Spleen (tissue), 11 donors: Measurements from ENCODE around the gene CSTB. TPM values are rescaled to one million over a fixed set of nuclear protein-coding genes. Genes with fewer than 3 reads are reported as not detected.

ENCODE experiments used
- DNase-seq: peaks from one replicate; pipeline ENCODE4 v3.0.0-alpha.2; 2020
- H3K27ac ChIP-seq, 8 donors: fragments of 200-600 bp; sonication (generic) in 7 of 8; 1 replicate in 4 of 8; 2 replicates in 4 of 8; pipeline versions ENCODE4 v1.5.0 to v1.8.0; 2016 to 2021; ENCODE audit warnings: inconsistent platforms in 4 of 8, mild to moderate bottlenecking in 4 of 8, moderate library complexity in 1 of 8
- H3K27me3 ChIP-seq, 7 donors: fragments of 200-600 bp; sonication (generic) in 6 of 7; replicated peaks in 1 of 7; 1 replicate in 4 of 7; 2 replicates in 3 of 7; pipeline versions ENCODE4 v1.5.0 to v1.8.0; 2016 to 2021; ENCODE audit warnings: inconsistent platforms in 3 of 7, mild to moderate bottlenecking in 1 of 7
- H3K36me3 ChIP-seq, 6 donors: fragments of 200-600 bp; sonication (generic) in 5 of 6; 1 replicate in 4 of 6; 2 replicates in 2 of 6; pipeline versions ENCODE4 v1.5.0 to v1.8.0; 2016 to 2021; ENCODE audit warnings: inconsistent platforms in 2 of 6
- H3K4me1 ChIP-seq, 6 donors: fragments of 200-600 bp; sonication (generic) in 5 of 6; 1 replicate in 3 of 6; 2 replicates in 3 of 6; pipeline versions ENCODE4 v1.5.0 to v1.8.0; 2016 to 2021; ENCODE audit warnings: inconsistent platforms in 3 of 6
- H3K4me3 ChIP-seq, 8 donors: fragments of 200-600 bp; sonication (generic) in 7 of 8; 1 replicate in 4 of 8; 2 replicates in 4 of 8; pipeline versions ENCODE4 v1.5.0 to v1.8.0; 2016 to 2021; ENCODE audit warnings: inconsistent platforms in 4 of 8, mild to moderate bottlenecking in 4 of 8, moderate library complexity in 2 of 8
- H3K9me3 ChIP-seq, 8 donors: fragments of 200-600 bp; sonication (generic) in 7 of 8; 1 replicate in 4 of 8; 2 replicates in 4 of 8; pipeline versions ENCODE4 v1.5.0 to v1.8.0; 2016 to 2021; ENCODE audit warnings: inconsistent platforms in 4 of 8
- POLR2A ChIP-seq, 3 donors: fragments of 450-650 bp; IDR thresholded peaks; one replicate each; pipeline ENCODE4 v1.5.1; 2017; ENCODE audit warnings: antibody characterized with exemption in 3 of 3, mild to moderate bottlenecking in 1 of 3
- POLR2AphosphoS5 ChIP-seq, 3 donors: sonication (generic); formaldehyde crosslinking; IDR thresholded peaks; one replicate each; pipeline ENCODE4 v1.5.1; 2017; ENCODE audit warnings: antibody characterized with exemption in 3 of 3
- WGBS, 5 donors: extraction: QIAGEN DNeasy Blood & Tissue Kit in 3 of 5; methylation state at CpG; one replicate each; pipeline versions ENCODE4 v1.1.5 to v1.1.7; 2013 to 2018; 5-methylcytosine and 5-hydroxymethylcytosine counted together
- intact Hi-C: fragments of 100-400 bp; cut with DNase I; formaldehyde crosslinking; loops from one replicate; pipeline ENCODE4 v1.15.0; 2023; ENCODE audit warnings: low total_unique reads
- polyA plus RNA-seq, 3 donors: library from polyadenylated mRNA; stranded (reverse); fragments of 200-250 nt; gene quantifications; one replicate each; pipeline ENCODE4 v1.2.1, GENCODE V29; 2013
- total RNA-seq, 7 donors: library from RNA; depleted of rRNA in 3 of 7; stranded (reverse); fragments of >200 nt in 3 of 7; fragmentation: NEBNext Ultra II Directional in 4 of 7; extraction: Animal tissue kit (Norgen Biotek cat#: 25700) in 4 of 7; gene quantifications; one replicate each; pipeline versions ENCODE4 v1.1.0 to v1.2.1, GENCODE V29; 2016 to 2021
- TF ChIP-seq, protein P1 (sequence below), 11 experiments: fragments of 200-600 bp in 7 of 11; fragments of 450-650 bp in 4 of 11; sonication (generic) in 4 of 11; IDR thresholded peaks in 8 of 11; conservative IDR thresholded peaks in 3 of 11; 1 replicate in 7 of 11; 2 replicates in 4 of 11; pipeline versions ENCODE4 v1.4.0 to v1.8.0; 2016 to 2021; ENCODE audit warnings: antibody characterized with exemption in 11 of 11, inconsistent platforms in 4 of 11, mild to moderate bottlenecking in 1 of 11
- donor health status: healthy with polysubstance abuse.
- donor health status: DM: no; HTN: no; CAD: no; lungs with moderate emphysema.
- donor health status: DM: no; HTN: no; CAD: no.
- donor health status: Bipolar disorder and iron deficiency.
- donor health status: healthy.
- donor health status: DM: no; HTN: no; CAD: no.
- donor health status: DM: yes; HTN: yes; CAD: no.

CSTB gene
- total and polyA plus RNA-seq, 10 donors: 10.5 to 93.8 (median 33.2) TPM

DNA sequence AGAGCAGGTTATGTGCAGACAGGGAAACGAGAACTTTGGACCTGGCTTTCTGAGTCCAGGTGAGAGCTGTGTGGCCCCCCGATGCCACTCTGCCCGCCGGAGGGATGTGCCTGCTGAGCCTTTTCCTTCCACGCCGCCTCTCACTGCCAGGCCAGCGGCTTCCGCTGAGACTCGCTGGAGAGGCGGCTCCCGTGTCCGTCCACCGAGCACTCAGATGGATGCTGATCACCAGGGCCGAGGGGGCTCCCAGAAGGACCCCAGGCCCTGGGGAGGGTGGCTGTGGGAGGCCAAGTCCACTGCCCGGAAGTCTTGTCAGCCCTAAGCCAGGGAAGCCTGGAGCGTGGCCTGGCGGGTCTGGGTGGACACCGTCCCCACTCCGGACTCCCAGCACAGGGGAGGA lies 16.5 kb downstream of the CSTB start:
- no peak for DNase-seq
- intact Hi-C loops: no loop called here
- H3K4me3 ChIP-seq: no peak overlapping the region
- H3K27me3 ChIP-seq: no peaks in the 10 kb centered on the region
- H3K9me3 ChIP-seq: no peaks in the 10 kb centered on the region
- peak in 1 of 3 donors; percentile 30 for TF ChIP-seq POLR2AphosphoS5 (IDR thresholded peaks at IDR 0.05)
- no peak for TF ChIP-seq POLR2A (IDR thresholded peaks at IDR 0.05)
- TF ChIP-seq, protein P1, sequence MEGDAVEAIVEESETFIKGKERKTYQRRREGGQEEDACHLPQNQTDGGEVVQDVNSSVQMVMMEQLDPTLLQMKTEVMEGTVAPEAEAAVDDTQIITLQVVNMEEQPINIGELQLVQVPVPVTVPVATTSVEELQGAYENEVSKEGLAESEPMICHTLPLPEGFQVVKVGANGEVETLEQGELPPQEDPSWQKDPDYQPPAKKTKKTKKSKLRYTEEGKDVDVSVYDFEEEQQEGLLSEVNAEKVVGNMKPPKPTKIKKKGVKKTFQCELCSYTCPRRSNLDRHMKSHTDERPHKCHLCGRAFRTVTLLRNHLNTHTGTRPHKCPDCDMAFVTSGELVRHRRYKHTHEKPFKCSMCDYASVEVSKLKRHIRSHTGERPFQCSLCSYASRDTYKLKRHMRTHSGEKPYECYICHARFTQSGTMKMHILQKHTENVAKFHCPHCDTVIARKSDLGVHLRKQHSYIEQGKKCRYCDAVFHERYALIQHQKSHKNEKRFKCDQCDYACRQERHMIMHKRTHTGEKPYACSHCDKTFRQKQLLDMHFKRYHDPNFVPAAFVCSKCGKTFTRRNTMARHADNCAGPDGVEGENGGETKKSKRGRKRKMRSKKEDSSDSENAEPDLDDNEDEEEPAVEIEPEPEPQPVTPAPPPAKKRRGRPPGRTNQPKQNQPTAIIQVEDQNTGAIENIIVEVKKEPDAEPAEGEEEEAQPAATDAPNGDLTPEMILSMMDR (IDR thresholded peaks at IDR 0.05 in 8 of 11, conservative IDR thresholded peaks at IDR 0.05 in 3 of 11): no peak
- H3K4me1 ChIP-seq: peaks cover 0 to 24% (median 8%) of the 10 kb centered on the region in 6 donors
- H3K27ac ChIP-seq: peak overlapping the region in 2 of 8 donors; percentile 7 to 80
- 84 to 96% (median 95%) methylated on average over 16 to 19 of the region's 19 CpGs for WGBS, 5 donors
- H3K36me3 ChIP-seq: peaks cover 0 to 96% (median 47%) of the 10 kb centered on the region in 6 donors

DNA sequence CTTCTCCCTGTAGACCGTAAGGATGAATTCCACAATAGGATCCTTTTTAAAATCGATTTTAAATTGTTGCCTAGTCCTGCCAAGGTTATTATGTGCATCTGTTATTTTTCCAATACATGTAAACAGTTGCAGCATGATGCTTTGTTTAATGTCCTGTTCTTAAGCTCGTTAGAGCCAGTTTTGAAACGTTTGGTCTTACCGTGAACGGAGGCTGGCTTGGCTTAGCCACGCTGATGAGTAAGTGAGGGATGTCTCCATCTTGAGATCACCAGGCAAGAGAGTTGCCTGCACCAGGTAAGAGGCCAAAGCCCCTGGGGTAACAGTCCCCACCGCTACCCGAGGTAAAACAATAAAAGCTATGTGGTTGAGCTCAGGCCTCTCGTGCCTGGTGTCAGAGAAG lies 17.3 kb downstream of the CSTB start:
- Histone ChIP-seq H3K9me3 (no peaks in the 10 kb centered on the region), H3K27ac (peak overlapping the region in 7 of 8 donors; percentile 5 to 80 (median 70)), H3K4me1 (peaks cover 0 to 24% (median 8%) of the 10 kb centered on the region in 6 donors), H3K4me3 (peak overlapping the region in 1 of 8 donors; percentile 10), H3K27me3 (no peaks in the 10 kb centered on the region), H3K36me3 (peaks cover 0 to 99% (median 56%) of the 10 kb centered on the region in 6 donors)
- TF ChIP-seq, protein P1 (IDR thresholded peaks at IDR 0.05 in 8 of 11, conservative IDR thresholded peaks at IDR 0.05 in 3 of 11): no peak
- TF ChIP-seq POLR2AphosphoS5 (IDR thresholded peaks at IDR 0.05) (no peak), POLR2A (IDR thresholded peaks at IDR 0.05) (no peak)
- intact Hi-C loops: no loop called here
- no peak for DNase-seq
- 81 to 90% (median 83%) methylated on average over 10 of the region's 10 CpGs for WGBS, 5 donors

DNA sequence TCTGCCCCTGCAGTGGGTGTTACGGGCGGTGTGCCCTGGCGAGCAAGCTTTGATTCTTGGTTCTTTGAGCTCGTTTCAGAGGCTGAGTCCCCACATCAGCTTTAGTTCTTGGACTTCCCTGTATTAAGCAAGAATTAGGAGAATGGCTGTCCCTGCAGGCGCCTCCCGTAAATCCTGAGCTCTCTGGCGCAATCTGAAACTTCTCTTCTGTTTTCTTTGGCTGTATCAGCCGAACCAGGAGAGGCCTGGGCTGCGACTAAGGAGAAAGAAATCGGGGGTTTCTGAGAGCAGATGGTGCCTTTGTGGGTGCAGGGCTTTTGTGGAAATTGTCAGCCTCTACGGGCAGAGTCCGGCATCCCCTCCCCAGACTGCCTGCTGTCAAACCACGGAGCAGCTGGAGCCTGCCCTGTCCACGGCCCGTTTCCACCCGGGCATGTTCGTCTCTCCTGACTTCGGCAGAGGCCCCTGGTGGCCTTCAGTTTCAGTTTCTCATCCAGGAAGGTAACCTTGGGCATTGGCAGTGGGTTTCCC lies 17.9 kb downstream of the CSTB start:
- H3K4me3 ChIP-seq: peak overlapping the region in 2 of 8 donors; percentile 10 to 19
- H3K27me3 ChIP-seq: no peaks in the 10 kb centered on the region
- WGBS, 5 donors: 59 to 75% (median 63%) methylated on average over 17 to 18 of the region's 18 CpGs

DNA sequence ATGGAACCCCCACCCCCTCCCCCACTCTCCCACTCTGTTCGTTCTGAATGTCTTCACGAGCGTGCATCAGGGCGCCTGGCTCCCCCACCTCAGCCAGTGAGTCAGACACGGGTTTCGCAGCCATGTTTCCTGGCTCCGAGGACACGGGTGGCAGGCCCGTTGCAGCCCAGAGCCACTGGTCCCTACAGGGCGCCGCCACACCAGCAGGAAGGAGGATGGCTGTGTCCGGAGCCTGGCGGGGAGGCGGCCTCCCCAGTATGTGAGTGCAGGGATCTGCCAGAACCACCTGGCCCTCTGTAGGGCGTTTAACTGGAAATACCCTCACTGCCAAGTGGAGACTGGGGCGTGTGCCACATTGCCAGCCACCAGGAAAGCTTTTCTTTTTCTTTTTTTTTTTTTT lies 18.5 kb downstream of the CSTB start:
- DNase-seq: peak; percentile 82
- Histone ChIP-seq H3K27me3 (no peaks in the 10 kb centered on the region), H3K36me3 (peaks cover 0 to 100% (median 64%) of the 10 kb centered on the region in 6 donors), H3K4me1 (peaks cover 0 to 24% (median 8%) of the 10 kb centered on the region in 6 donors), H3K4me3 (no peak overlapping the region), H3K27ac (peak overlapping the region; percentile 33 to 80 (median 68)), H3K9me3 (no peaks in the 10 kb centered on the region)
- WGBS, 5 donors: 65 to 85% (median 78%) methylated on average over 14 to 16 of the region's 16 CpGs
- TF ChIP-seq POLR2AphosphoS5 (IDR thresholded peaks at IDR 0.05): peak; percentile 25 to 75 (median 63)
- no peak for TF ChIP-seq POLR2A (IDR thresholded peaks at IDR 0.05)
- TF ChIP-seq, protein P1 (IDR thresholded peaks at IDR 0.05 in 8 of 11, conservative IDR thresholded peaks at IDR 0.05 in 3 of 11): peak in 1 of 11 experiments; percentile 7
- intact Hi-C loops: no loop called here

More for the DNA sequence above, 17.9 kb downstream of the CSTB start:
- Histone ChIP-seq H3K4me1 (peaks cover 0 to 24% (median 8%) of the 10 kb centered on the region in 6 donors), H3K9me3 (no peaks in the 10 kb centered on the region), H3K27ac (peak overlapping the region; percentile 33 to 80 (median 68)), H3K36me3 (peaks cover 0 to 100% (median 62%) of the 10 kb centered on the region in 6 donors)
- DNase-seq: peak; percentile 72
- intact Hi-C loops: no loop called here
- no peak for TF ChIP-seq POLR2A (IDR thresholded peaks at IDR 0.05)
- peak in 1 of 3 donors; percentile 62 for TF ChIP-seq POLR2AphosphoS5 (IDR thresholded peaks at IDR 0.05)
- TF ChIP-seq, protein P1 (IDR thresholded peaks at IDR 0.05 in 8 of 11, conservative IDR thresholded peaks at IDR 0.05 in 3 of 11): no peak
